Measurements from ENCODE around the gene PGRMC1.

- TF ChIP-seq TAF1 (IDR thresholded peaks at IDR 0.05; ENCODE audit: borderline replicate concordance, insufficient read depth, low read length) (no peak), REST (IDR thresholded peaks at IDR 0.05; ENCODE audit: insufficient read depth in 1 of 2, low read depth in 2 of 2, low read length in 2 of 2) (no peak)
Measured at GRCh38 chrX:119292445-119292844, 56.4 kb downstream of the PGRMC1 start.
